GM10248 (cell line): Measurements from ENCODE around the gene CUBN.

Experiments used
- CTCF ChIA-PET: fragments of 300-600 bp; sonication (Branson Sonifier 250); formaldehyde crosslinking; extraction: SDS; loops from one replicate; lab custom pipeline; 2021; ENCODE audit warnings: antibody characterized with exemption; lab: Yijun Ruan, JAX
- POLR2A ChIA-PET: fragments of 350-650 bp; sonication (Branson Sonifier 250); formaldehyde crosslinking; extraction: SDS; loops from one replicate; lab custom pipeline; 2020; ENCODE audit warnings: antibody characterized with exemption; lab: Yijun Ruan, JAX
- DNase-seq: peaks from one replicate; pipeline ENCODE4 v3.0.0; 2012; ENCODE audit errors: extremely low spot score
- CTCF ChIP-seq: IDR thresholded peaks from 2 replicates; pipeline ENCODE4 v1.5.1; 2012; ENCODE audit warnings: mild to moderate bottlenecking, low read depth; ENCODE audit errors: extremely low read depth, missing control alignments, control extremely low read depth

Gene CUBN

GRCh38 chr10:17129741-17130140 lies at the start of gene CUBN:
Gene CUBN, minus strand, starts transcription at chr10:17129811. Its CDS starts 46 bp downstream, at chr10:17129765.
- no peak for DNase-seq
- ChIA-PET CTCF (no interaction called here), POLR2A (no interaction called here)
- TF ChIP-seq CTCF = no peak

GRCh38 chr10:17179002-17179401 lies 49.4 kb upstream of the CUBN start:
- no peak for DNase-seq
- ChIA-PET CTCF (interaction anchor here (1.4 kb wide), 1 partner anchor 12 kb away, joined by 3 read pairs; no protein-coding TSS in a partner anchor), POLR2A (no interaction called here)
- no peak for TF ChIP-seq CTCF

- no peak for TF ChIP-seq CTCF
- ChIA-PET CTCF (no interaction called here), POLR2A (no interaction called here)
- no peak for DNase-seq
These were observed 48.4 kb upstream of the CUBN start for GRCh38 chr10:17178006-17178405.

GRCh38 chr10:17177014-17177413 lies 47.4 kb upstream of the CUBN start:
- CTCF ChIA-PET = no interaction called here
- DNase-seq = no peak
- POLR2A ChIA-PET = no interaction called here
- TF ChIP-seq CTCF = no peak

DNA sequence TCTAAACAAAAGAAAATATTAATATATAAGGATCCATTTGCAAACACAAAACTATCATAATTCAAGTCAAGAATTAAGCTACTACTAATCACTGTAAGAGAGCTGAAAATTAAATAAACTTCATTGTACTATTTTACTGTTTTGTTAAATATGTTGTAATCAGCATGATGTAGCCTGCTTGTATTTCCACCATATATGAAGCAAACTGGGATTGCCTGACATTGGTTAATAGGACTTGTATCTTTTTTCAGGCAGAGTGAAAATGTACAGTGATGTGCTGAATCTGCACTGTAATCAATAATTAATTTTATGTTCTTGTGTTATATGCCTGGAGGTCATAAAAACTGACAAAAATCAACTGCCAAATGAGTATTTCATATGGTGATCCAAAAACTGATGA lies 46.5 kb upstream of the CUBN start:
- TF ChIP-seq CTCF = no peak
- ChIA-PET CTCF (no interaction called here), POLR2A (no interaction called here)
- DNase-seq = no peak

DNA sequence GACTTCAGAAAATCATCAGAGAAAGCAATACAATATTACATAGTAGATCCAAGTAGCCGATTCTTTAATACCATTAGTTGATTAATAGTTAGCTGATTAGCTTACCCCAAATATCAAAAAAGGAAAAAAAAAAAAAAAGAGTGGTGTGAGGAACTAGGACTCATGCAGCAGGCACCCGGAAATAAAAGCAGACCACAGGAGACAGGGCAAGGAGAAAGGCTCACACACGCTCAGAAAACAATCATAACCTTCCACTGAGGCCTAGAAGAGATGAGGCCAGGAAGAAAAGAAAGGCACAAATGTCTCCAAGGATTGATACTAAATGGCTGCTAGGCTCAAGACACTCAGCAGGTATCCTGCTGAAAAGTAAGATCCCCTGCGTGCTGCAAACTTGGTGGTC lies 45.9 kb upstream of the CUBN start:
- TF ChIP-seq CTCF = no peak
- CTCF ChIA-PET = no interaction called here
- POLR2A ChIA-PET = no interaction called here
- no peak for DNase-seq

DNA sequence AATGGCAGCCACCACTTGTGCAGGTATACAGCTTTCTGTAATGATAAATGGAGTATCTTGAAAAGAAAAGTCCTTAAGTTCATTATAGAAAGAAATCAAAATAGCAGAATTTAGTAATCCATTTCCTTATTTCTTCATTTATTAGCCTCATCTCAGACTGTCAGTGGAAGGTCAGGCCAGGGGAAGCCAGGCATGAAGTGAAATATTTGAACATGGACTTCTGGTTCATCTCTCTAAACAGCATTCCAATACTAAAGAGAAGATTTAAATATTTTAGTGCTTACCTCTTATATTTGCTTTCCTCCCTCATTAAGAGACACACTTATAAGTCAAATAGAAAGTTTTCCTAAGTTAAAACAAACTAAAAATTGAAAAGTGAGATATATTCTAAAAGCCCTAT lies 45.0 kb upstream of the CUBN start:
- CTCF ChIA-PET = no interaction called here
- DNase-seq = no peak
- no peak for TF ChIP-seq CTCF
- POLR2A ChIA-PET = no interaction called here
